Measurements from ENCODE around the gene MTSS2. TPM values are rescaled to one million over a fixed set of nuclear protein-coding genes. Genes with fewer than 3 reads are reported as not detected.

MTSS2 gene
- total and polyA plus RNA-seq, 2 of the 8 experiments (the other 6 are each of a cell fraction or from before 2014, with no cell fraction given) = 23.3 to 36.7 TPM

DNA sequence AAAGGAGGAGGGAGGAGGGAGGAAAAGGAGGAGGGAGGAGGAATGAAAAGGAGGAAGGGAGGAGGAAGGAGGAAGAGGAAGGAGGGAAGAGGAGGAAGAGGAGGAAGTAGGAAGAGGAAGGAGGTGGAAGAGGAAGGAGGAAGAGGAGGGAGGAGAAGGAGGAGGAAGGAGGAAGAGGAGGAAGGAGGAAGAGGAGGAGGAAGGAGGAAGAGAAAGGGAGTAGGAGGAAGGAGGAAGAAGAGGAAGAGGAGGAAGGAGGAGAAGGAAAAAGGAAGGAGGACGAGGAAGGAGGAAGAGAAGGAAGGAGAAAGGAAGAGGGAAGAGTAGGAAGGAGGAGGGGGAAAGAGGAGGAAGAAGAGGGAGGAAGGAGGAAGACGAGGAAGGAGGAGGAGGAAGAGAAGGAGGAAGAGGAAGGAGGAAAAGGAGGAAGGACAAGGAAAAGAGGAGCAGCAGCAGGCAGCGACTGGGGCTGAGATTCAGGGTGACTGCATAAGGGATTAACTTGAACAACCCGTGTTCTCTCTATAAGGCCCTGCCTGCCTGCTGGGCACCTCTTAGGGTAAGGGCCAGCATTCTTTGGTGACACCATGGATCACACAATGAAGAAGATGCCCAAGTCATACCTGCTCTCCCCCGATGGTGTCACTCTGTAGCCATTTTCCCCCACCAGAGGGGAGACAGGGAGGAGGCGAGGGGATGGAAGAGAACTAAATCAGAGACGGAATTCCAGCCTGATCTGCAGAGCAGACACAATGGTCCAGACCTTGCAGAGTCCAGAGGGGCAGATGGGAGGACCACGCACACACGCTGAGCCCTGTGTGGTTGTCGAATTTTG lies 40.9 kb downstream of the MTSS2 start:
- ChIA-PET POLR2A (ENCODE audit: partially characterized antibody) (interaction anchor here (1.8 kb wide), 1 partner anchor 29 kb away, joined by 10 read pairs; no protein-coding TSS in a partner anchor), CTCF (ENCODE audit: partially characterized antibody) (interaction anchor here (1.5 kb wide), 1 partner anchor 66 kb away, joined by 6 read pairs; no protein-coding TSS in a partner anchor)
- H3K56ac ChIP-seq (replicated peaks; ENCODE audit: insufficient read length, low read depth, low read length) = no peak overlapping the region
- no peaks in the 10 kb centered on the region; the same call in 1 of the 2 replicates for H3K23me2 ChIP-seq (ENCODE audit: low read depth, low read length)
- no peaks in the 10 kb centered on the region for H3K36me3 ChIP-seq (ENCODE audit: control insufficient read depth in 2 of 4, insufficient read depth in 4 of 4, low read length in 3 of 4)
- H2AFZ ChIP-seq (ENCODE audit: low read length) = no peak overlapping the region
- DNase-seq (ENCODE audit: low read depth in 1 of 2, low spot score in 2 of 2) = no peak
- no peak overlapping the region for H3K9ac ChIP-seq (replicated peaks in 1 of 4; ENCODE audit: extremely low read depth in 1 of 4, low read depth in 3 of 4, low read length in 3 of 4)
- H3K23ac ChIP-seq (ENCODE audit: insufficient read length) = no peak overlapping the region
- no peaks in the 10 kb centered on the region for H3K79me1 ChIP-seq (ENCODE audit: low read depth, low read length)
- no peaks in the 10 kb centered on the region for H4K20me1 ChIP-seq (replicated peaks in 1 of 2; ENCODE audit: control insufficient read depth in 1 of 2, insufficient read depth in 2 of 2, low read length in 2 of 2)
- no peak overlapping the region for H3K4me2 ChIP-seq (ENCODE audit: insufficient read depth in 1 of 2, low read depth in 2 of 2, low read length in 2 of 2)
- peak overlapping the region; percentile 67; the same call in 1 of the 2 replicates for H2AK5ac ChIP-seq (ENCODE audit: low read depth, low read length)
- H2BK5ac ChIP-seq (ENCODE audit: low read depth, low read length) = 0 out of 2 replicates have a peak overlapping the region, but pooled peaks have one; percentile 10
- no peak for FAIRE-seq
- H3K18ac ChIP-seq (ENCODE audit: extremely low read depth, low read length) = no peak overlapping the region; the same call in 1 of the 2 replicates
- H3K4ac ChIP-seq (replicated peaks; ENCODE audit: insufficient read length, low read depth, low read length) = no peak overlapping the region
- 76% methylated on average over 10 of the region's 10 CpGs; no CpG with 5 or more reads in 1 of the 2 experiments for WGBS, 2 experiments (ENCODE audit: extremely low coverage in 1 of 2, insufficient coverage in 1 of 2, insufficient read length in 1 of 2, insufficient replicate concordance in 2 of 2, low coverage in 1 of 2, low lambda C conversion rate in 2 of 2, missing lambda C conversion rate in 1 of 2)
- peak overlapping the region; percentile 68; the same call in 1 of the 2 replicates for H2BK12ac ChIP-seq (ENCODE audit: low read depth, low read length)
- H3K4me1 ChIP-seq (replicated peaks in 1 of 4; ENCODE audit: control insufficient read depth in 3 of 4, insufficient read depth in 4 of 4, low read length in 3 of 4) = no peaks in the 10 kb centered on the region
- no peak overlapping the region for H3K27ac ChIP-seq (ENCODE audit: low read depth, low read length)
- no peak overlapping the region for H3K14ac ChIP-seq (ENCODE audit: insufficient read length)
- H2BK20ac ChIP-seq (ENCODE audit: low read length) = no peak overlapping the region; the same call in 1 of the 2 replicates
- 0 out of 2 replicates have a peak overlapping the region, but pooled peaks have one; percentile 46 for H2BK15ac ChIP-seq (ENCODE audit: low read length)
- H3K9me3 ChIP-seq (ENCODE audit: insufficient read depth in 2 of 2, low read depth in 1 of 2, low read length in 1 of 2) = no peaks in the 10 kb centered on the region; a peak in 1 of 4 replicates
- H4K91ac ChIP-seq (replicated peaks; ENCODE audit: insufficient read length, low read length) = no peak overlapping the region
- H4K5ac ChIP-seq (ENCODE audit: insufficient read length, low read depth, low read length) = no peak overlapping the region
- H2BK120ac ChIP-seq (replicated peaks; ENCODE audit: low read depth, low read length) = no peak overlapping the region
- H3K27me3 ChIP-seq (replicated peaks in 1 of 4; ENCODE audit: control insufficient read depth in 3 of 4, extremely low read depth in 1 of 4, insufficient read depth in 3 of 4, low read length in 3 of 4) = no peaks in the 10 kb centered on the region
- H4K8ac ChIP-seq (ENCODE audit: extremely low read depth, insufficient read depth, low read length) = no peak overlapping the region
- H3K4me3 ChIP-seq (ENCODE audit: extremely low read depth in 1 of 4, insufficient read depth in 2 of 4, low read depth in 3 of 4, low read length in 4 of 4) = no peak overlapping the region
- H3K79me2 ChIP-seq (ENCODE audit: control insufficient read depth in 1 of 2, insufficient read depth in 2 of 2, low read length in 2 of 2) = no peaks in the 10 kb centered on the region
- TF ChIP-seq POLR2A (IDR thresholded peaks at IDR 0.05; ENCODE audit: control extremely low read depth in 1 of 2, low read depth in 2 of 2, low read length in 2 of 2) (no peak), RNF2 (IDR thresholded peaks at IDR 0.05; ENCODE audit: borderline replicate concordance, low read depth, low read length, missing control alignments, poor library complexity, severe bottlenecking) (no peak), RXRA (IDR thresholded peaks at IDR 0.05; ENCODE audit: insufficient read depth, low read depth, low read length) (no peak), POU5F1 (IDR thresholded peaks at IDR 0.05; ENCODE audit: low read depth, low read length) (no peak), KDM4A (IDR thresholded peaks at IDR 0.05; ENCODE audit: low read depth, low read length, severe bottlenecking) (no peak), TCF12 (IDR thresholded peaks at IDR 0.05; ENCODE audit: low read depth, low read length) (no peak), EZH2 (IDR thresholded peaks at IDR 0.05; ENCODE audit: low read depth, low read length, severe bottlenecking) (no peak), NRF1 (IDR thresholded peaks at IDR 0.05; ENCODE audit: low read depth, low read length) (no peak), CEBPB (IDR thresholded peaks at IDR 0.05; ENCODE audit: low read depth, low read length) (no peak)
- TF ChIP-seq, protein P1, sequence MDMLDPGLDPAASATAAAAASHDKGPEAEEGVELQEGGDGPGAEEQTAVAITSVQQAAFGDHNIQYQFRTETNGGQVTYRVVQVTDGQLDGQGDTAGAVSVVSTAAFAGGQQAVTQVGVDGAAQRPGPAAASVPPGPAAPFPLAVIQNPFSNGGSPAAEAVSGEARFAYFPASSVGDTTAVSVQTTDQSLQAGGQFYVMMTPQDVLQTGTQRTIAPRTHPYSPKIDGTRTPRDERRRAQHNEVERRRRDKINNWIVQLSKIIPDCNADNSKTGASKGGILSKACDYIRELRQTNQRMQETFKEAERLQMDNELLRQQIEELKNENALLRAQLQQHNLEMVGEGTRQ (IDR thresholded peaks at IDR 0.05; ENCODE audit: low read length) = no peak

All from H1 (cell line).